DND-41 (cell line): ENCODE measurements around the gene STXBP6.

Experiments used
- ATAC-seq: fragments of 200-7000 bp; cut with Tn5 transposase; 3 replicates; pipeline ENCODE4 v1.9.1; 2021; ENCODE audit warnings: low read depth; ENCODE audit not compliant: insufficient read depth
- DNase-seq: peaks from one replicate; pipeline ENCODE4 v3.0.0-alpha.2; 2020
- H2AFZ ChIP-seq: 2 replicates; pipeline ENCODE4 v1.6.0; 2012; ENCODE audit warnings: low read depth, low read length
- H3K27ac ChIP-seq: 2 replicates; pipeline ENCODE4 v1.5.1; 2012; ENCODE audit warnings: low read length, inconsistent platforms
- H3K27me3 ChIP-seq: fragments of 200-600 bp; sonication (generic); 2 replicates; pipeline ENCODE4 v1.6.0; 2012; ENCODE audit warnings: low read length, mild to moderate bottlenecking, inconsistent platforms; ENCODE audit not compliant: insufficient read depth, poor library complexity
- H3K36me3 ChIP-seq: 2 replicates; pipeline ENCODE4 v1.5.1; 2012; ENCODE audit warnings: low read length, inconsistent platforms; ENCODE audit not compliant: insufficient read depth
- H3K4me1 ChIP-seq: 2 replicates; pipeline ENCODE4 v1.5.1; 2012; ENCODE audit warnings: mild to moderate bottlenecking, low read length; ENCODE audit not compliant: insufficient read depth
- H3K4me2 ChIP-seq: 2 replicates; pipeline ENCODE4 v1.6.0; 2012; ENCODE audit warnings: mild to moderate bottlenecking, moderate library complexity, low read length, inconsistent platforms; ENCODE audit not compliant: insufficient read depth
- H3K4me3 ChIP-seq, 2 experiments: fragments of 200-600 bp in 1 of 2; shearing (Covaris generic) in 1 of 2; 2 replicates each; pipeline ENCODE4 v1.5.1; 2012 to 2016; ENCODE audit warnings: inconsistent platforms in 2 of 2, low read length in 2 of 2, mild to moderate bottlenecking in 2 of 2, low read depth in 1 of 2, moderate library complexity in 1 of 2
- H3K79me2 ChIP-seq: 2 replicates; pipeline ENCODE4 v1.6.0; 2012; ENCODE audit warnings: low read length, inconsistent platforms; ENCODE audit not compliant: insufficient read depth
- H3K9ac ChIP-seq: 2 replicates; pipeline ENCODE4 v1.6.0; 2012; ENCODE audit warnings: low read depth, mild to moderate bottlenecking, inconsistent platforms, low read length, moderate library complexity
- H3K9me3 ChIP-seq: 2 replicates; pipeline ENCODE4 v1.5.1; 2012; ENCODE audit warnings: low read length, moderate library complexity, mild to moderate bottlenecking, inconsistent platforms; ENCODE audit not compliant: insufficient read depth, severe bottlenecking
- H4K20me1 ChIP-seq: 2 replicates; pipeline ENCODE4 v1.6.0; 2012; ENCODE audit warnings: low read length; ENCODE audit not compliant: insufficient read depth
- EZH2 ChIP-seq: IDR thresholded peaks from 3 replicates; pipeline ENCODE4 v1.6.1; 2012; ENCODE audit warnings: borderline replicate concordance, low read depth, mild to moderate bottlenecking, moderate library complexity, low read length, inconsistent platforms; ENCODE audit not compliant: severe bottlenecking
- TF ChIP-seq, protein P1 (sequence below): IDR thresholded peaks from 2 replicates; pipeline ENCODE4 v1.5.1; 2012; ENCODE audit warnings: borderline replicate concordance, low read length, moderate library complexity, mild to moderate bottlenecking; ENCODE audit not compliant: poor library complexity, severe bottlenecking; ENCODE audit errors: extremely low read depth

STXBP6 gene

DNA sequence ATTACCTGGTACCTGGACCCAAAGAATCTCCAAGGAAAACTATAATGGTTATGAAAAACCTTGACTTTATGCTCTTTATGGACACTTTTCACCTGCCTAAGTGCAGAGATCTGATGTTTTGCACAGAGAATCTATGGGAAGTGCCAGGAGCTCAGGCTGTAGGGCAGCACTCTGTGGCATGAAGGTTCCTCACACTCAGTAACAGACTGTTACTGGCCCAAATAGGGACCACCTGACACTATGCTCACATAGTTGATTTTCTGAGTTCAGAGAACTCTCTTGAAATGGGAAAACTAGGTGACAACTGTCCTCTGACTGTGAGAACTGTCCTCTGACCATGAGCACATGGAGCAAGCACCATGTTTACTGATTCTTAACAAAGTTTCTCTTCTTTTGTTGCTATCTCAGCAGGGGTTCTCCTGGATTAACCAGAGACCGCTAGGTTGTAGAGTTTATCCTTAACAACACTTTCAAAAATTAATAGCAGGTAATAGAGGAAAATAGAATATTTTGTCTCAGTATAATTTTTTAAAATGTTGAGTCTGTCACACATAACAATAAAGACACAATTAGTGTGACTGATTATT, 101.6 kb downstream of the STXBP6 start:
- no peaks in the 10 kb centered on the region for H3K27me3 ChIP-seq
- H3K9ac ChIP-seq, result no peak overlapping the region
- H4K20me1 ChIP-seq, result no peaks in the 10 kb centered on the region
- H3K4me2 ChIP-seq, result no peak overlapping the region
- no peaks in the 10 kb centered on the region for H3K4me1 ChIP-seq
- no peaks in the 10 kb centered on the region for H3K79me2 ChIP-seq
- H3K36me3 ChIP-seq, result no peaks in the 10 kb centered on the region
- H3K27ac ChIP-seq, result no peak overlapping the region
- TF ChIP-seq, protein P1, sequence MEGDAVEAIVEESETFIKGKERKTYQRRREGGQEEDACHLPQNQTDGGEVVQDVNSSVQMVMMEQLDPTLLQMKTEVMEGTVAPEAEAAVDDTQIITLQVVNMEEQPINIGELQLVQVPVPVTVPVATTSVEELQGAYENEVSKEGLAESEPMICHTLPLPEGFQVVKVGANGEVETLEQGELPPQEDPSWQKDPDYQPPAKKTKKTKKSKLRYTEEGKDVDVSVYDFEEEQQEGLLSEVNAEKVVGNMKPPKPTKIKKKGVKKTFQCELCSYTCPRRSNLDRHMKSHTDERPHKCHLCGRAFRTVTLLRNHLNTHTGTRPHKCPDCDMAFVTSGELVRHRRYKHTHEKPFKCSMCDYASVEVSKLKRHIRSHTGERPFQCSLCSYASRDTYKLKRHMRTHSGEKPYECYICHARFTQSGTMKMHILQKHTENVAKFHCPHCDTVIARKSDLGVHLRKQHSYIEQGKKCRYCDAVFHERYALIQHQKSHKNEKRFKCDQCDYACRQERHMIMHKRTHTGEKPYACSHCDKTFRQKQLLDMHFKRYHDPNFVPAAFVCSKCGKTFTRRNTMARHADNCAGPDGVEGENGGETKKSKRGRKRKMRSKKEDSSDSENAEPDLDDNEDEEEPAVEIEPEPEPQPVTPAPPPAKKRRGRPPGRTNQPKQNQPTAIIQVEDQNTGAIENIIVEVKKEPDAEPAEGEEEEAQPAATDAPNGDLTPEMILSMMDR, result no peak
- no peak for TF ChIP-seq EZH2
- ATAC-seq, result no peak
- H3K4me3 ChIP-seq, result no peak overlapping the region
- DNase-seq, result no peak
- H3K9me3 ChIP-seq, result no peaks in the 10 kb centered on the region
- H2AFZ ChIP-seq, result no peak overlapping the region

- H3K4me2 ChIP-seq, result no peak overlapping the region
- H3K9ac ChIP-seq, result no peak overlapping the region
- no peaks in the 10 kb centered on the region for H3K27me3 ChIP-seq
- H3K79me2 ChIP-seq, result no peaks in the 10 kb centered on the region
- H3K9me3 ChIP-seq, result no peaks in the 10 kb centered on the region
- DNase-seq (no peak), ATAC-seq (no peak)
- H3K36me3 ChIP-seq, result no peaks in the 10 kb centered on the region
- TF ChIP-seq, protein P1, result no peak
- TF ChIP-seq EZH2, result no peak
- H3K4me3 ChIP-seq, result no peak overlapping the region
- no peaks in the 10 kb centered on the region for H3K4me1 ChIP-seq
- H3K27ac ChIP-seq, result no peak overlapping the region
- no peak overlapping the region for H2AFZ ChIP-seq
- no peaks in the 10 kb centered on the region for H4K20me1 ChIP-seq
Measured at GRCh38 chr14:24947131-24947530, 102.8 kb downstream of the STXBP6 start.

DNA sequence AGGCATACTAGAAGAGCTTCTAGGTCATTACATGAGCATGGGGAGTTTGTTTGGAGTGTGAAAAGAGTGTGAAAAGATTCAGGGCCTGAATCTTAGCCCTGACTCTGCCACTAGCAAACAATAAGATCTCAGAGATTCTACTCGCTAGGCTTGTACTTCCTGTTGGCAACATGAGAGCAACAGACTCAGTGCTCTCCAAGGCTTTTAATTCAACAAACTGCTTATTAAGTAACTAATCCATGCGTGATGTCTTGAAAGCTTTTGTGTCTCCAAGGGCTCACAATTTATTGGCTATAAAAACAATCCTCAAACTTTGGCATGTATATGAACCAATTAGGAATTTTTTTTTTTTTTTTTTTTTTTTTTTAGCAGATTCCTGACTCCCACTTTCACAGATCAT, 105.1 kb downstream of the STXBP6 start:
- no peak overlapping the region for H3K27ac ChIP-seq
- ATAC-seq, result no peak
- H3K4me3 ChIP-seq, result no peak overlapping the region
- no peaks in the 10 kb centered on the region for H3K27me3 ChIP-seq
- no peak overlapping the region for H2AFZ ChIP-seq
- TF ChIP-seq, protein P1, result no peak
- no peak for TF ChIP-seq EZH2
- no peaks in the 10 kb centered on the region for H3K4me1 ChIP-seq
- no peak for DNase-seq
- no peaks in the 10 kb centered on the region for H3K9me3 ChIP-seq
- no peak overlapping the region for H3K9ac ChIP-seq
- H4K20me1 ChIP-seq, result no peaks in the 10 kb centered on the region
- no peaks in the 10 kb centered on the region for H3K79me2 ChIP-seq
- no peaks in the 10 kb centered on the region for H3K36me3 ChIP-seq
- H3K4me2 ChIP-seq, result no peak overlapping the region

DNA sequence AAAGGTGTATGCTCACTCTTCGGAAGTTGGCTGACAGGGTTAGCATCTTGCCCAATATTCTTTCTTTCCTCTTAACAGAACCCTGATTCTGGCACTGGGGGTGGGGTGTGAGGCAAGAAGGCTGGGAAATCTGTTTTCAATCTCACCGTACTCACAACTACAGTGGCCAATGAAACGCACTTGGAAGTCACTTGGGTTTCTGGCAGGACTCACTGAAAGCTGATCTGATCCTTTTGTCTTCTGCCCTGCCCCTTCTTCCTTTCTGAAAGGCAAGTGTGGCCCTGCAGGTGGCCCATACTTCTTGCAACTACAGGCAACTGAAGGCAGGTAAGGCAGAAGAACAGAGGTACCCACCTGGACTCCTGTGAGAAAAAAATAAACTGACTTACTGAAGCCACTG, 106.9 kb downstream of the STXBP6 start:
- no peak for TF ChIP-seq EZH2
- TF ChIP-seq, protein P1, result no peak
- H3K4me3 ChIP-seq, result no peak overlapping the region
- no peak overlapping the region for H3K4me2 ChIP-seq
- H2AFZ ChIP-seq, result no peak overlapping the region
- DNase-seq (no peak), ATAC-seq (no peak)
- no peak overlapping the region for H3K27ac ChIP-seq
- no peaks in the 10 kb centered on the region for H3K36me3 ChIP-seq
- H3K79me2 ChIP-seq, result no peaks in the 10 kb centered on the region
- H3K9me3 ChIP-seq, result no peaks in the 10 kb centered on the region
- no peaks in the 10 kb centered on the region for H3K27me3 ChIP-seq
- H4K20me1 ChIP-seq, result no peaks in the 10 kb centered on the region
- H3K9ac ChIP-seq, result no peak overlapping the region
- no peaks in the 10 kb centered on the region for H3K4me1 ChIP-seq
